HG03280 (cell line): ENCODE data around the gene SRP54.
"Not testable (repeated sequence)": the region's sequence is repeated elsewhere in the genome, so short reads cannot be mapped to it uniquely, and the experiment has no call there.

Experiments
- ATAC-seq: cut with Tn5 transposase; IDR thresholded peaks from one replicate; pipeline ENCODE4 v1.9.1; 2021; ENCODE audit warnings: mild to moderate bottlenecking, moderate library complexity; ENCODE audit not compliant: unreplicated experiment

The SRP54 gene

GRCh38 chr14:34982421-34983147 is at the start of gene SRP54:
TSS of gene SRP54 (plus strand) at chr14:34982992. CDS start at chr14:34996710, 13,718 bp downstream.
- peak; percentile 80 for ATAC-seq

- ATAC-seq = no peak
These were observed 49.5 kb upstream of the SRP54 start for GRCh38 chr14:34933301-34933700.

- ATAC-seq = no peak
These were observed 47.3 kb upstream of the SRP54 start for GRCh38 chr14:34935488-34935887.

- ATAC-seq = no peak
These were observed 45.4 kb upstream of the SRP54 start for GRCh38 chr14:34937442-34937841.

GRCh38 chr14:34937876-34938275 is 44.9 kb upstream of the SRP54 start:
- ATAC-seq = no peak

- ATAC-seq = no peak
These were observed 39.3 kb upstream of the SRP54 start for GRCh38 chr14:34943506-34943905.

GRCh38 chr14:34944744-34945143 is 38.0 kb upstream of the SRP54 start:
- no peak for ATAC-seq

- ATAC-seq = no peak
These were observed 36.1 kb upstream of the SRP54 start for GRCh38 chr14:34946699-34947098.

GRCh38 chr14:34951286-34951685 is 31.5 kb upstream of the SRP54 start:
- ATAC-seq = no peak

GRCh38 chr14:34956931-34957330 is 25.9 kb upstream of the SRP54 start:
- ATAC-seq = no peak

GRCh38 chr14:34957771-34958286 is 25.0 kb upstream of the SRP54 start:
- ATAC-seq = no peak

- not testable (repeated sequence) for ATAC-seq
These were observed 20.7 kb upstream of the SRP54 start for GRCh38 chr14:34962106-34962505.

GRCh38 chr14:34964977-34965764 is 17.6 kb upstream of the SRP54 start:
- ATAC-seq = no peak

- no peak for ATAC-seq
These were observed 16.9 kb upstream of the SRP54 start for GRCh38 chr14:34965912-34966311.

GRCh38 chr14:34966413-34966812 is 16.4 kb upstream of the SRP54 start:
- ATAC-seq = peak; percentile 83

GRCh38 chr14:34970665-34971064 is 12.1 kb upstream of the SRP54 start:
- no peak for ATAC-seq

GRCh38 chr14:34971381-34971780 is 11.4 kb upstream of the SRP54 start:
- no peak for ATAC-seq

- no peak for ATAC-seq
These were observed 11.0 kb upstream of the SRP54 start for GRCh38 chr14:34971801-34972200.

- no peak for ATAC-seq
These were observed 4.3 kb upstream of the SRP54 start for GRCh38 chr14:34978444-34978843.

- no peak for ATAC-seq
These were observed 2.4 kb upstream of the SRP54 start for GRCh38 chr14:34980337-34980900.

- ATAC-seq = peak; percentile 5
These were observed 910 bp upstream of the SRP54 start for GRCh38 chr14:34981743-34982420.
